GM13977 (cell line): ENCODE data around the gene MBLAC1.

Experiments
- DNase-seq: peaks from one replicate; pipeline ENCODE4 v3.0.0; 2012; ENCODE audit warnings: low spot score
- CTCF ChIP-seq: IDR thresholded peaks from 2 replicates; pipeline ENCODE4 v1.5.1; 2012; ENCODE audit warnings: mild to moderate bottlenecking, control low read depth; ENCODE audit not compliant: insufficient read depth; ENCODE audit errors: extremely low read depth, missing control alignments
- in situ Hi-C: fragments of 300-500 bp; cut with MboI; formaldehyde crosslinking; loops from one replicate; pipeline ENCODE4 v1.12.0; 2022; ENCODE audit warnings: low sequenced_read_pairs, low pct_unique_long_range_greater_than_20kb, mixed read lengths, inconsistent platforms; ENCODE audit not compliant: unreplicated experiment

MBLAC1 gene

GRCh38 chr7:100130608-100131453 lies 4.1 kb downstream of the MBLAC1 start:
- DNase-seq: peak; percentile 83
- TF ChIP-seq CTCF: peak; percentile 94
- in situ Hi-C loops: loop anchor here (10.0 kb wide), 1 partner anchor 214 kb away; no protein-coding TSS in a partner anchor

GRCh38 chr7:100132126-100132525 lies 5.4 kb downstream of the MBLAC1 start:
- DNase-seq: no peak
- TF ChIP-seq CTCF: peak; percentile 2
- in situ Hi-C loops: loop anchor here (10.0 kb wide), 1 partner anchor 213 kb away; no protein-coding TSS in a partner anchor

GRCh38 chr7:100132697-100133151 lies 6.0 kb downstream of the MBLAC1 start:
- peak; percentile 97 for TF ChIP-seq CTCF
- peak; percentile 80 for DNase-seq
- in situ Hi-C loops: loop anchor here (10.0 kb wide), 1 partner anchor 212 kb away; no protein-coding TSS in a partner anchor

GRCh38 chr7:100137851-100138760 lies 11.3 kb downstream of the MBLAC1 start:
- no peak for TF ChIP-seq CTCF
- DNase-seq: no peak
- in situ Hi-C loops: loop anchor here (10.0 kb wide), 1 partner anchor 207 kb away; no protein-coding TSS in a partner anchor

GRCh38 chr7:100141555-100141949 lies 14.8 kb downstream of the MBLAC1 start:
- in situ Hi-C loops: no loop called here

More at GRCh38 chr7:100141555-100141949, 14.8 kb downstream of the MBLAC1 start:
- DNase-seq: no peak
- no peak for TF ChIP-seq CTCF
